K562 (cell line): ENCODE data around the gene PROKR1. TPM values are rescaled to one million over a fixed set of nuclear protein-coding genes. Genes with fewer than 3 reads are reported as not detected.

ENCODE experiments used
- ATAC-seq: fragments of 200-7000 bp; cut with Tn5 transposase; 3 replicates; pipeline ENCODE4 v1.9.1; 2020; ENCODE audit warnings: moderate library complexity
- BruUV-seq: library from RNA; stranded (reverse); fragments of 400-500 nt; replicated peaks from 2 replicates; lab custom pipeline; 2021; lab: Mats Ljungman, UMichigan
- CTCF ChIA-PET: fragments of 300-600 bp; formaldehyde crosslinking; extraction: SDS; loops from one replicate; lab custom pipeline; 2021; ENCODE audit warnings: low intra/inter-chr PET ratio; lab: Yijun Ruan, JAX
- POLR2A ChIA-PET: fragments of 300-600, 350-650 bp; sonication (Branson Sonifier 250); formaldehyde crosslinking; extraction: SDS; loops from one replicate; lab custom pipeline; 2021; ENCODE audit warnings: antibody characterized with exemption, inconsistent platforms; lab: Yijun Ruan, JAX
- DNase-seq, 4 experiments: peaks; one replicate each; pipeline versions ENCODE4 v3.0.0 to v3.0.0-alpha.2; 2011 to 2018; ENCODE audit warnings: low spot score in 3 of 4, mixed read lengths in 3 of 4; ENCODE audit errors: extremely low read depth in 1 of 4
- FAIRE-seq: peaks from 2 replicates; lab custom pipeline; 2011; peaks lifted over from hg19 to GRCh38; lab: Jason Lieb, UNC
- H2AFZ ChIP-seq: 2 replicates; pipeline ENCODE4 v1.6.0; 2011; ENCODE audit warnings: low read depth, low read length, control low read depth, inconsistent platforms
- H3K27ac ChIP-seq: fragments of 200-600 bp; 3 replicates; pipeline ENCODE4 v1.8.0; 2011; ENCODE audit warnings: low read depth, mild to moderate bottlenecking, control low read depth, inconsistent platforms, low read length, moderate library complexity, mixed read lengths; ENCODE audit errors: extremely low read depth
- H3K27me3 ChIP-seq, 2 experiments: fragments of 300-600 bp in 1 of 2; 2 replicates in 1 of 2; 3 replicates in 1 of 2; pipeline versions ENCODE4 v1.6.0 to v1.8.0; 2011; ENCODE audit warnings: inconsistent platforms in 2 of 2, low read length in 2 of 2, mild to moderate bottlenecking in 1 of 2, mixed read lengths in 1 of 2, moderate library complexity in 1 of 2; ENCODE audit not compliant: control insufficient read depth in 2 of 2, insufficient read depth in 2 of 2
- H3K36me3 ChIP-seq: fragments of 300-600 bp; 3 replicates; pipeline ENCODE4 v1.8.0; 2011; ENCODE audit warnings: mild to moderate bottlenecking, low read length, inconsistent platforms; ENCODE audit not compliant: control insufficient read depth, insufficient read depth
- H3K4me1 ChIP-seq, 2 experiments: fragments of 200-600 bp in 1 of 2; replicated peaks in 1 of 2; 2 replicates in 1 of 2; 3 replicates in 1 of 2; pipeline versions ENCODE4 v1.5.1 to v1.8.0; 2011; ENCODE audit warnings: inconsistent platforms in 2 of 2, low read length in 2 of 2, mild to moderate bottlenecking in 1 of 2, mixed read lengths in 1 of 2, moderate library complexity in 1 of 2; ENCODE audit not compliant: control insufficient read depth in 2 of 2, insufficient read depth in 2 of 2
- H3K4me2 ChIP-seq: 2 replicates; pipeline ENCODE4 v1.6.1; 2011; ENCODE audit warnings: low read length, control low read depth, inconsistent platforms, mixed read lengths; ENCODE audit not compliant: insufficient read depth
- H3K4me3 ChIP-seq: fragments of 200-600 bp; sonication (generic), shearing (Covaris generic); 2 replicates; pipeline ENCODE4 v1.5.1; 2016; ENCODE audit warnings: control low read depth, inconsistent platforms
- H3K79me2 ChIP-seq: fragments of 200-600 bp; 3 replicates; pipeline ENCODE4 v1.8.0; 2011; ENCODE audit warnings: low read length, inconsistent platforms; ENCODE audit not compliant: control insufficient read depth, insufficient read depth
- H3K9ac ChIP-seq, 2 experiments: 2 replicates each; pipeline versions ENCODE4 v1.6.0 to v1.6.1; 2011; ENCODE audit warnings: low read depth in 2 of 2, low read length in 2 of 2, control low read depth in 1 of 2, inconsistent platforms in 1 of 2, mild to moderate bottlenecking in 1 of 2, mixed read lengths in 1 of 2; ENCODE audit not compliant: insufficient read depth in 1 of 2
- H3K9me1 ChIP-seq: one replicate; pipeline ENCODE4 v1.6.0; 2011; ENCODE audit warnings: inconsistent platforms, mild to moderate bottlenecking, low read length, moderate library complexity; ENCODE audit not compliant: control insufficient read depth, insufficient read depth
- H3K9me3 ChIP-seq: replicated peaks from 2 replicates; pipeline ENCODE4 v1.5.1; 2011; ENCODE audit warnings: low read depth, low read length, inconsistent platforms; ENCODE audit not compliant: control insufficient read depth, insufficient read depth
- H4K20me1 ChIP-seq: replicated peaks from 2 replicates; pipeline ENCODE4 v1.6.1; 2011; ENCODE audit warnings: low read length, inconsistent platforms, mixed read lengths; ENCODE audit not compliant: control insufficient read depth, insufficient read depth
- ARID1B ChIP-seq: fragments of 450-650 bp; IDR thresholded peaks from 2 replicates; pipeline ENCODE4 v1.6.1; 2016; ENCODE audit warnings: antibody characterized with exemption, mild to moderate bottlenecking, inconsistent platforms
- ATF7 ChIP-seq: fragments of 450-650 bp; IDR thresholded peaks from 2 replicates; pipeline ENCODE4 v1.7.1; 2014; ENCODE audit warnings: mild to moderate bottlenecking, moderate library complexity
- CBFA2T3 ChIP-seq: fragments of 450-650 bp; IDR thresholded peaks from 2 replicates; pipeline ENCODE4 v1.6.1; 2017
- CREM ChIP-seq: IDR thresholded peaks from 2 replicates; pipeline ENCODE4 v1.6.1; 2014; ENCODE audit warnings: antibody characterized with exemption, low read depth
- HMBOX1 ChIP-seq: sonication (generic); IDR thresholded peaks from 2 replicates; pipeline ENCODE4 v1.6.1; 2016
- JUND ChIP-seq, 2 experiments: IDR thresholded peaks; 2 replicates in 1 of 2; 3 replicates in 1 of 2; pipeline ENCODE4 v1.6.1; 2011; ENCODE audit warnings: borderline replicate concordance in 2 of 2, low read depth in 2 of 2, low read length in 2 of 2, improper control_type of control experiment in 1 of 2, missing biosample characterization in 1 of 2, missing genetic modification characterization in 1 of 2, missing genetic modification reagents in 1 of 2
- KLF13 ChIP-seq: fragments of 450-650 bp; IDR thresholded peaks from 2 replicates; pipeline ENCODE4 v1.6.1; 2016; ENCODE audit warnings: missing genetic modification characterization, low read depth, mild to moderate bottlenecking, missing compliant biosample characterization, moderate library complexity, borderline replicate concordance
- LEF1 ChIP-seq: fragments of 450-650 bp; IDR thresholded peaks from 2 replicates; pipeline ENCODE4 v1.6.1; 2016; ENCODE audit warnings: mild to moderate bottlenecking
- NR1H2 ChIP-seq: sonication (generic); formaldehyde crosslinking; IDR thresholded peaks from 2 replicates; pipeline ENCODE4 v1.4.0; 2020; ENCODE audit warnings: mild to moderate bottlenecking, missing genetic modification reagents
- POLR2G ChIP-seq: fragments of 200-400 bp; formaldehyde crosslinking; IDR thresholded peaks from 2 replicates; pipeline ENCODE4 v1.6.1; 2017; ENCODE audit warnings: low read depth, mild to moderate bottlenecking, antibody characterized with exemption, low read length, moderate library complexity
- SP1 ChIP-seq: sonication (generic); formaldehyde crosslinking; IDR thresholded peaks from 2 replicates; pipeline ENCODE4 v1.8.1; 2022; ENCODE audit warnings: mild to moderate bottlenecking, missing genetic modification reagents
- TCF3 ChIP-seq: sonication (generic); formaldehyde crosslinking; IDR thresholded peaks from 2 replicates; pipeline ENCODE4 v1.4.0; 2020; ENCODE audit warnings: mild to moderate bottlenecking, missing genetic modification reagents
- U2AF2 ChIP-seq: fragments of 200-400 bp; formaldehyde crosslinking; optimal IDR thresholded peaks from 2 replicates; pipeline ENCODE3; 2017; ENCODE audit warnings: low read depth, mild to moderate bottlenecking, low read length
- ZBTB7A ChIP-seq: IDR thresholded peaks from 2 replicates; pipeline ENCODE4 v1.6.1; 2011; ENCODE audit warnings: low read depth, mild to moderate bottlenecking, low read length, moderate library complexity, borderline replicate concordance; ENCODE audit not compliant: control insufficient read depth
- ZBTB9 ChIP-seq: fragments of 450-650 bp; formaldehyde crosslinking; IDR thresholded peaks from 2 replicates; pipeline ENCODE4 v1.4.0; 2020; ENCODE audit warnings: mild to moderate bottlenecking, moderate library complexity
- ZEB2 ChIP-seq: fragments of 450-650 bp; IDR thresholded peaks from 2 replicates; pipeline ENCODE4 v1.6.1; 2016
- ZNF740 ChIP-seq, 3 experiments: fragments of 200-800 bp in 1 of 3; sonication (Bioruptor generic) in 1 of 3; sonication (generic) in 1 of 3; formaldehyde crosslinking in 1 of 3; IDR thresholded peaks; 2 replicates each; pipeline versions ENCODE4 v1.6.1 to v1.8.0; 2016 to 2022; ENCODE audit warnings: mild to moderate bottlenecking in 2 of 3, missing compliant biosample characterization in 2 of 3, missing genetic modification characterization in 2 of 3, missing genetic modification reagents in 1 of 3
- ZNF766 ChIP-seq: fragments of 200-800 bp; sonication (Bioruptor generic); conservative IDR thresholded peaks from 2 replicates; pipeline ENCODE4 v1.6.1; 2016; ENCODE audit warnings: missing genetic modification characterization, missing compliant biosample characterization
- WGBS: fragments of 100-300 bp; shearing (Covaris generic); methylation state at CpG from one replicate; pipeline ENCODE4 v1.1.6; 2016; ENCODE audit warnings: low coverage, mixed read lengths; ENCODE audit not compliant: insufficient coverage; ENCODE audit errors: missing lambda C conversion rate; 5-methylcytosine and 5-hydroxymethylcytosine counted together
- in situ Hi-C: fragments of 300-500 bp; cut with MboI; formaldehyde crosslinking; loops from 4 replicates; pipeline ENCODE4 v1.15.0; 2018; ENCODE audit warnings: inconsistent platforms, mixed read lengths
- intact Hi-C: fragments of 100-400 bp; cut with micrococcal nuclease; formaldehyde crosslinking; loops from 2 replicates; pipeline ENCODE4 v1.14.2; 2022
- polyA plus RNA-seq, 8 experiments: library from polyadenylated mRNA; depleted of rRNA in 4 of 8; stranded (reverse) in 5 of 8; unstranded in 3 of 8; fragments of >200 nt; fragmentation: Nextera tagmentation in 2 of 8; fragmentation: Illumina TruSeq in 1 of 8; extraction: Ambion mirVana in 2 of 8; extraction: Trizol in 1 of 8; gene quantifications; 2 replicates each; pipeline versions ENCODE4 v1.2.1 to v1.2.3, GENCODE V29; 2011 to 2014; ENCODE audit warnings: inconsistent platforms in 1 of 8, missing spikeins in 1 of 8
- total RNA-seq, 7 experiments: library from RNA; depleted of rRNA in 6 of 7; stranded (reverse); fragments of >200 nt in 6 of 7; fragmentation: Illumina TruSeq in 2 of 7; extraction: Trizol in 2 of 7; gene quantifications; 2 replicates each; pipeline versions ENCODE4 v1.2.1 to v1.2.3, GENCODE V29; 2011 to 2021; ENCODE audit warnings: low replicate concordance in 1 of 7

PROKR1 gene
- total and polyA plus RNA-seq, 9 of the 15 experiments (the other 6 are each of a cell fraction or from before 2014, with no cell fraction given), result 0.01 to 0.18 (median 0.09) TPM; not detected in 1

GRCh38 chr2:68605939-68606338 is 37.4 kb upstream of the PROKR1 start:
- peak; percentile 76 for FAIRE-seq
- peak overlapping the region in 1 of 2 experiments; percentile 28; a peak in 1 of 4 replicates for H3K9ac ChIP-seq
- H3K79me2 ChIP-seq, result no peaks in the 10 kb centered on the region
- H3K9me1 ChIP-seq, result no peaks in the 10 kb centered on the region
- H3K36me3 ChIP-seq, result no peaks in the 10 kb centered on the region
- H3K4me3 ChIP-seq, result no peak overlapping the region
- peak overlapping the region; percentile 48; the same call in 2 of the 3 replicates for H3K27ac ChIP-seq
- no peaks in the 10 kb centered on the region for H3K27me3 ChIP-seq
- H3K4me2 ChIP-seq, result peak overlapping the region; percentile 48
- peak; percentile 68 for ATAC-seq
- peak in 1 of 4 experiments; percentile 46 for DNase-seq
- H3K9me3 ChIP-seq, result no peaks in the 10 kb centered on the region
- H4K20me1 ChIP-seq, result no peaks in the 10 kb centered on the region
- peak overlapping the region; percentile 86 for H2AFZ ChIP-seq
- POLR2A ChIA-PET, result no interaction called here
- CTCF ChIA-PET, result no interaction called here
- in situ Hi-C loops, result no loop called here
- intact Hi-C loops, result no loop called here
- no TSS peak for BruUV-seq
- peaks cover 0 to 10% of the 10 kb centered on the region in 2 experiments; a peak in 2 of 5 replicates for H3K4me1 ChIP-seq
- 5% methylated on average over 1 of the region's 1 CpG for WGBS
- TF ChIP-seq TCF3 (peak; percentile 13; the same call in 1 of the 2 replicates), ZBTB9 (CRISPR knock-in tag) (no peak), ARID1B (peak; percentile 40; the same call in 1 of the 2 replicates), CREM (0 out of 2 replicates have a peak, but pooled peaks have one; percentile 36), JUND (IDR thresholded peaks at IDR 0.05; ENCODE audit: borderline replicate concordance, low read depth, low read length) (0 out of 2 replicates have a peak, but pooled peaks have one; percentile 14), JUND (tag; IDR thresholded peaks at IDR 0.05; ENCODE audit: borderline replicate concordance, low read depth, low read length) (no peak), ZBTB7A (no peak), KLF13 (no peak), ZNF766 (CRISPR knock-in tag) (peak; percentile 75), LEF1 (0 out of 2 replicates have a peak, but pooled peaks have one; percentile 12), POLR2G (no peak), ZEB2 (peak; percentile 7; the same call in 1 of the 2 replicates), ZNF740 (CRISPR knock-in tag; IDR thresholded peaks at IDR 0.05) (no peak), ZNF740 (tag; IDR thresholded peaks at IDR 0.05) (no peak), NR1H2 (CRISPR knock-in tag) (no peak), U2AF2 (no peak), CBFA2T3 (0 out of 2 replicates have a peak, but pooled peaks have one; percentile 8), ATF7 (peak; percentile 45; the same call in 1 of the 2 replicates), SP1 (no peak), HMBOX1 (peak; percentile 97)
